GM12878 (cell line): ENCODE measurements around the gene MYO15B. TPM values are rescaled to one million over a fixed set of nuclear protein-coding genes. Genes with fewer than 3 reads are reported as not detected.

Experiments
- BACH1 ChIP-seq: fragments of 450-650 bp; IDR thresholded peaks from 2 replicates; pipeline ENCODE4 v1.6.1; 2017; ENCODE audit warnings: mild to moderate bottlenecking, borderline replicate concordance
- POLR2A ChIP-seq: IDR thresholded peaks from 2 replicates; pipeline ENCODE4 v1.6.1; 2011; ENCODE audit warnings: low read depth, mild to moderate bottlenecking, low read length
- polyA plus RNA-seq, 11 experiments: library from polyadenylated mRNA; depleted of rRNA in 4 of 11; unstranded in 6 of 11; stranded (reverse) in 5 of 11; fragments of >200 nt; fragmentation: Nextera tagmentation in 4 of 11; fragmentation: Illumina TruSeq in 1 of 11; extraction: Ambion mirVana in 4 of 11; extraction: Trizol in 1 of 11; gene quantifications; 1 replicate in 1 of 11; 2 replicates in 10 of 11; pipeline versions ENCODE4 v1.2.1 to v1.2.3, GENCODE V29; 2011 to 2016; ENCODE audit warnings: inconsistent platforms in 2 of 11, missing spikeins in 2 of 11, low read depth in 1 of 11
- total RNA-seq, 4 experiments: library from RNA; depleted of rRNA in 3 of 4; stranded (reverse); fragments of >200 nt in 3 of 4; fragmentation: Illumina TruSeq in 1 of 4; extraction: Trizol in 1 of 4; gene quantifications; 2 replicates each; pipeline versions ENCODE4 v1.2.1 to v1.2.3, GENCODE V29; 2013 to 2021
- TF ChIP-seq, protein P1 (sequence below): fragments of 450-650 bp; IDR thresholded peaks from 2 replicates; pipeline ENCODE4 v1.6.1; 2017; ENCODE audit warnings: mild to moderate bottlenecking, moderate library complexity
- TF ChIP-seq, protein P2 (sequence below): fragments of 450-650 bp; IDR thresholded peaks from 2 replicates; pipeline ENCODE4 v1.6.1; 2017; ENCODE audit warnings: mild to moderate bottlenecking

The MYO15B gene
- total and polyA plus RNA-seq, 10 of the 15 experiments (the other 5 are each of a cell fraction or from before 2014, with no cell fraction given) = 0.67 to 15.4 (median 2.3) TPM; not detected in 1

DNA sequence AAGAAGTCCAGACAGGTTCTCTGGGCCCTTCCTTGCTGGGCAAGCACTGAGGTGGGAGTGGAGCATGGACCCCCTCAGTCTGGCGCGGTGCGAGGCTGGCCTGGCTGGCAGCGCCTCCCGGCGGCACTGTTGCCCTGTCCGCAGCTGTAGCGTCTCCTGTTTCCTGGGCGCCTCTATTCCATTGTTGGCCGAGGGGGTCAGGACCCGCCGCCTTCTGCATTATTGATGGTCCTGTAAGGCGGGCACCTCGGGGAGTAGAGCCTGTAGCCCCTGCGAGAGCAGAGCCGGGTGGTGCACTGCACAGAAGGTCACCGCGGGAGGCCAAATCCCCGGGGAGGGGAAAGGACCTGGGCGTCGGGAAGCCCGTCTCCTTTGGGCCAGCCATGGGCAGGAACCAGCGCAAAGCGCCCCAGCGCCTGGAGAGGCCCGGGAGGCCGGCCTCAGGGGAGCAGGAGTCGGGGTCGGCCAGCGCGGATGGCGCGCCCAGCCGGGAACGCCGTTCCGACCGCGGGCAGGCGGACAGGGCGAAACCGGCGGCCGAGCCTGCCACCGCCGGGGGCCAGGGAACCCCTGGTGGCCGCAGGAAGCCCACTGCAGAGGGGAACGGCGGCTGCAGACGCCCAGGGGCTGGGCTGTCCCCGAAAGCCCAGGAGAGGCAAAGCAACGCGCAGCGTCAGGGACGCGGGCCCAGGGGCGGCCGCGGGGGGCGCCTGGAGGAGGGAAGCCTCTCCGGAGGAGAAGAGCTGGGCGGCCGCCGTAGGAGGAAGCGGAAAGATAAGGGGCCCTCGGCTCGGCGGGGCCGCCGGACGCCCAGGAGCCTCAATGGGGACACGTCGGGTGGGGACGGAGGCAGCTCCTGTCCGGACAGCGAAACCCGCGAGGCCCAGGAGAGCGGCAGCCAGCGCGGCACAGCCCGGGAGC, at the start of gene MYO15B (continued):
- TF ChIP-seq, protein P1, sequence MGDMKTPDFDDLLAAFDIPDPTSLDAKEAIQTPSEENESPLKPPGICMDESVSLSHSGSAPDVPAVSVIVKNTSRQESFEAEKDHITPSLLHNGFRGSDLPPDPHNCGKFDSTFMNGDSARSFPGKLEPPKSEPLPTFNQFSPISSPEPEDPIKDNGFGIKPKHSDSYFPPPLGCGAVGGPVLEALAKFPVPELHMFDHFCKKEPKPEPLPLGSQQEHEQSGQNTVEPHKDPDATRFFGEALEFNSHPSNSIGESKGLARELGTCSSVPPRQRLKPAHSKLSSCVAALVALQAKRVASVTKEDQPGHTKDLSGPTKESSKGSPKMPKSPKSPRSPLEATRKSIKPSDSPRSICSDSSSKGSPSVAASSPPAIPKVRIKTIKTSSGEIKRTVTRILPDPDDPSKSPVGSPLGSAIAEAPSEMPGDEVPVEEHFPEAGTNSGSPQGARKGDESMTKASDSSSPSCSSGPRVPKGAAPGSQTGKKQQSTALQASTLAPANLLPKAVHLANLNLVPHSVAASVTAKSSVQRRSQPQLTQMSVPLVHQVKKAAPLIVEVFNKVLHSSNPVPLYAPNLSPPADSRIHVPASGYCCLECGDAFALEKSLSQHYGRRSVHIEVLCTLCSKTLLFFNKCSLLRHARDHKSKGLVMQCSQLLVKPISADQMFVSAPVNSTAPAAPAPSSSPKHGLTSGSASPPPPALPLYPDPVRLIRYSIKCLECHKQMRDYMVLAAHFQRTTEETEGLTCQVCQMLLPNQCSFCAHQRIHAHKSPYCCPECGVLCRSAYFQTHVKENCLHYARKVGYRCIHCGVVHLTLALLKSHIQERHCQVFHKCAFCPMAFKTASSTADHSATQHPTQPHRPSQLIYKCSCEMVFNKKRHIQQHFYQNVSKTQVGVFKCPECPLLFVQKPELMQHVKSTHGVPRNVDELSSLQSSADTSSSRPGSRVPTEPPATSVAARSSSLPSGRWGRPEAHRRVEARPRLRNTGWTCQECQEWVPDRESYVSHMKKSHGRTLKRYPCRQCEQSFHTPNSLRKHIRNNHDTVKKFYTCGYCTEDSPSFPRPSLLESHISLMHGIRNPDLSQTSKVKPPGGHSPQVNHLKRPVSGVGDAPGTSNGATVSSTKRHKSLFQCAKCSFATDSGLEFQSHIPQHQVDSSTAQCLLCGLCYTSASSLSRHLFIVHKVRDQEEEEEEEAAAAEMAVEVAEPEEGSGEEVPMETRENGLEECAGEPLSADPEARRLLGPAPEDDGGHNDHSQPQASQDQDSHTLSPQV = 0 out of 2 replicates have a peak, but pooled peaks have one; percentile 60
- TF ChIP-seq BACH1 = 0 out of 2 replicates have a peak, but pooled peaks have one; percentile 24
- TF ChIP-seq, protein P2, sequence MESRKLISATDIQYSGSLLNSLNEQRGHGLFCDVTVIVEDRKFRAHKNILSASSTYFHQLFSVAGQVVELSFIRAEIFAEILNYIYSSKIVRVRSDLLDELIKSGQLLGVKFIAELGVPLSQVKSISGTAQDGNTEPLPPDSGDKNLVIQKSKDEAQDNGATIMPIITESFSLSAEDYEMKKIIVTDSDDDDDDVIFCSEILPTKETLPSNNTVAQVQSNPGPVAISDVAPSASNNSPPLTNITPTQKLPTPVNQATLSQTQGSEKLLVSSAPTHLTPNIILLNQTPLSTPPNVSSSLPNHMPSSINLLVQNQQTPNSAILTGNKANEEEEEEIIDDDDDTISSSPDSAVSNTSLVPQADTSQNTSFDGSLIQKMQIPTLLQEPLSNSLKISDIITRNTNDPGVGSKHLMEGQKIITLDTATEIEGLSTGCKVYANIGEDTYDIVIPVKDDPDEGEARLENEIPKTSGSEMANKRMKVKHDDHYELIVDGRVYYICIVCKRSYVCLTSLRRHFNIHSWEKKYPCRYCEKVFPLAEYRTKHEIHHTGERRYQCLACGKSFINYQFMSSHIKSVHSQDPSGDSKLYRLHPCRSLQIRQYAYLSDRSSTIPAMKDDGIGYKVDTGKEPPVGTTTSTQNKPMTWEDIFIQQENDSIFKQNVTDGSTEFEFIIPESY = no peak
- peak; percentile 44; the same call in 1 of the 2 replicates for TF ChIP-seq POLR2A
